CD4-positive, alpha-beta T cell (primary cell): ENCODE data around the gene NEU1. TPM values are rescaled to one million over a fixed set of nuclear protein-coding genes. Genes with fewer than 3 reads are reported as not detected.
"Not testable (repeated sequence)": the region's sequence is repeated elsewhere in the genome, so short reads cannot be mapped to it uniquely, and the experiment has no call there.

Experiments
- ATAC-seq: fragments of 200-7000 bp; cut with Tn5 transposase; one replicate; pipeline ENCODE4 v1.10.0; 2022; ENCODE audit warnings: mild to moderate bottlenecking; ENCODE audit not compliant: poor library complexity
- CTCF ChIA-PET: fragments of 350-600 bp; sonication (Branson Sonifier 250); formaldehyde crosslinking; loops from one replicate; lab custom pipeline; 2021; ENCODE audit warnings: antibody characterized with exemption, inconsistent platforms; lab: Charles Lee
- POLR2A ChIA-PET: fragments of 350-600 bp; sonication (Branson Sonifier 250); formaldehyde crosslinking; loops from one replicate; lab custom pipeline; 2021; ENCODE audit warnings: antibody characterized with exemption, inconsistent platforms; lab: Charles Lee
- DNase-seq, 14 experiments: peaks; one replicate each; pipeline ENCODE4 v3.0.0-alpha.2; 2013 to 2020; ENCODE audit warnings: mixed read lengths in 2 of 14
- H3K27ac ChIP-seq, 2 donors: one replicate each; pipeline versions ENCODE4 v1.5.1 to v1.7.0; 2013; ENCODE audit warnings: low read length in 2 of 2, low read depth in 1 of 2, mild to moderate bottlenecking in 1 of 2
- H3K27me3 ChIP-seq, 2 experiments: 1 replicate in 1 of 2; 2 replicates in 1 of 2; pipeline versions ENCODE4 v1.6.1 to v1.7.0; 2013; ENCODE audit warnings: low read length in 2 of 2, control low read depth in 1 of 2, mild to moderate bottlenecking in 1 of 2, moderate library complexity in 1 of 2; ENCODE audit not compliant: insufficient read depth in 2 of 2, control insufficient read depth in 1 of 2
- H3K36me3 ChIP-seq: one replicate; pipeline ENCODE4 v1.6.1; 2013; ENCODE audit warnings: low read length, control low read depth; ENCODE audit not compliant: insufficient read depth
- H3K4me1 ChIP-seq: one replicate; pipeline ENCODE4 v1.6.1; 2013; ENCODE audit warnings: low read length, control low read depth; ENCODE audit not compliant: insufficient read depth
- H3K4me3 ChIP-seq: one replicate; pipeline ENCODE4 v1.5.1; 2013; ENCODE audit warnings: mild to moderate bottlenecking, low read length, moderate library complexity
- H3K9me3 ChIP-seq, 2 experiments: 1 replicate in 1 of 2; 2 replicates in 1 of 2; pipeline versions ENCODE4 v1.6.1 to v1.7.0; 2013; ENCODE audit warnings: low read length in 2 of 2, mild to moderate bottlenecking in 2 of 2, control low read depth in 1 of 2, moderate library complexity in 1 of 2; ENCODE audit not compliant: control insufficient read depth in 1 of 2, insufficient read depth in 1 of 2
- H3K27ac Mint-ChIP-seq: one replicate; pipeline ENCODE4 v1.8.0; 2020; ENCODE audit warnings: mixed read lengths
- H3K27me3 Mint-ChIP-seq: one replicate; pipeline ENCODE4 v1.8.0; 2021; ENCODE audit warnings: mixed read lengths
- H3K36me3 Mint-ChIP-seq: one replicate; pipeline ENCODE4 v1.8.0; 2021; ENCODE audit warnings: low read depth, mixed read lengths
- H3K4me1 Mint-ChIP-seq: one replicate; pipeline ENCODE4 v1.8.0; 2021; ENCODE audit warnings: low read depth, mixed read lengths
- H3K4me3 Mint-ChIP-seq: one replicate; pipeline ENCODE4 v1.8.0; 2020; ENCODE audit warnings: mild to moderate bottlenecking, mixed read lengths
- H3K9me3 Mint-ChIP-seq: one replicate; pipeline ENCODE4 v1.8.0; 2020; ENCODE audit warnings: mixed read lengths
- intact Hi-C, 2 experiments: fragments of 100-400 bp; cut with DNase I in 1 of 2; cut with micrococcal nuclease in 1 of 2; formaldehyde crosslinking; loops; one replicate each; pipeline versions ENCODE4 v1.15.1 to v1.9.0; 2023 to 2025; cut with DNase I, micrococcal nuclease
- total RNA-seq, 174 experiments: library from RNA in 2 of 174; stranded (reverse) in 2 of 174; gene quantifications; one replicate each; pipeline ENCODE4 v1.2.3 and lab custom pipeline; 2021 to 2026
- TF ChIP-seq, protein P1 (sequence below): fragments of 200-600 bp; IDR thresholded peaks from one replicate; pipeline ENCODE4 v1.8.0; 2022; ENCODE audit warnings: antibody characterized with exemption, mild to moderate bottlenecking

The NEU1 gene
- total RNA-seq, 2 experiments from 2014 or later = 19.7 to 21.1 TPM

DNA sequence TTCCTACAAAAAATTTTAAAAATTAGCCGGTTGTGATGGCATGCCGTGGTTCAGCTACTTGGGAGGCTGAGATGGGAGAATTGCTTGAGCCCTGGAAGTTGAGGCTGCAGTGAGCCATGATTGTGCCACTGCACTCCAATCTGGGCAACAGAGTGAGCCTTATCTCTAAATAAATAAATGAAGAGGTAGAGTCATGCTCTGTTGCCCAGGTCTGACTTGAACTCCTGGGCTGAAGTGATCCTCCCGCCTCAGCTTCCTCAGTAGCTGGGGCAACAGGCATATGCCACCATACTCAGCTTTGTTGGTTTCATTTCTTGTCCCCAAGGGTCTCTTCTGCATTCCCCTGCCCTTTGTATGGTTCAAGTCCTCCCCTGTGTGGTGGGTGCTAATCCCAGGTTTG lies 18.1 kb downstream of the NEU1 start:
- Mint-ChIP-seq H3K36me3 (peaks cover 27% of the 10 kb centered on the region), H3K4me1 (peaks cover 2% of the 10 kb centered on the region), H3K27ac (no peak overlapping the region), H3K4me3 (no peak overlapping the region), H3K9me3 (no peaks in the 10 kb centered on the region), H3K27me3 (no peaks in the 10 kb centered on the region)
- Histone ChIP-seq H3K27ac (no peak overlapping the region), H3K4me3 (no peak overlapping the region), H3K9me3 (no peaks in the 10 kb centered on the region), H3K36me3 (peaks cover 34% of the 10 kb centered on the region), H3K27me3 (no peaks in the 10 kb centered on the region), H3K4me1 (no peaks in the 10 kb centered on the region)
- ChIA-PET POLR2A (interaction anchor here (1.0 to 2.4 kb wide), 2 partner anchors 18 to 141 kb away, joined by 3 to 7 read pairs; partner anchors contain the start of genes ABHD16A and NEU1), CTCF (no interaction called here)
- no peak for ATAC-seq
- TF ChIP-seq, protein P1, sequence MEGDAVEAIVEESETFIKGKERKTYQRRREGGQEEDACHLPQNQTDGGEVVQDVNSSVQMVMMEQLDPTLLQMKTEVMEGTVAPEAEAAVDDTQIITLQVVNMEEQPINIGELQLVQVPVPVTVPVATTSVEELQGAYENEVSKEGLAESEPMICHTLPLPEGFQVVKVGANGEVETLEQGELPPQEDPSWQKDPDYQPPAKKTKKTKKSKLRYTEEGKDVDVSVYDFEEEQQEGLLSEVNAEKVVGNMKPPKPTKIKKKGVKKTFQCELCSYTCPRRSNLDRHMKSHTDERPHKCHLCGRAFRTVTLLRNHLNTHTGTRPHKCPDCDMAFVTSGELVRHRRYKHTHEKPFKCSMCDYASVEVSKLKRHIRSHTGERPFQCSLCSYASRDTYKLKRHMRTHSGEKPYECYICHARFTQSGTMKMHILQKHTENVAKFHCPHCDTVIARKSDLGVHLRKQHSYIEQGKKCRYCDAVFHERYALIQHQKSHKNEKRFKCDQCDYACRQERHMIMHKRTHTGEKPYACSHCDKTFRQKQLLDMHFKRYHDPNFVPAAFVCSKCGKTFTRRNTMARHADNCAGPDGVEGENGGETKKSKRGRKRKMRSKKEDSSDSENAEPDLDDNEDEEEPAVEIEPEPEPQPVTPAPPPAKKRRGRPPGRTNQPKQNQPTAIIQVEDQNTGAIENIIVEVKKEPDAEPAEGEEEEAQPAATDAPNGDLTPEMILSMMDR = no peak
- intact Hi-C loops = no loop called here
- DNase-seq = no peak

DNA sequence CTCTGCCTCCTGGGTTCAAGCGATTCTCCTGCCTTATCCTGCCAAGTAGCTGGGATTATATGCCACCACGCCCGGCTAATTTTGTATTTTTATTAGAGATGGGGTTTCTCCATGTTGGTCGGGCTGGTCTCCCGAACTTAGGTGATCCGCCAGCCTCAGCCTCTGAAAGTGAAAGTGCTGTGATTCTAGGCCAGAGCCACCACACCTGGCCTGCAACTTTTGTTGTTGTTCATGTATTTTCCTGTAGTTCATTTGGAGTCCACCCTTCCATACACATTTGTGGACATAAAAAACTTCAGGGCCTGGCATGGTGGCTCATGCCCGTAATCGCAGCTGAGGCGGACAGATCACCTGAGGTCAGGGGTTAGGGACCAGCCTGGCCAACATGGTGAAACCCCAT lies 20.6 kb downstream of the NEU1 start:
- no peak overlapping the region for H3K27ac Mint-ChIP-seq

DNA sequence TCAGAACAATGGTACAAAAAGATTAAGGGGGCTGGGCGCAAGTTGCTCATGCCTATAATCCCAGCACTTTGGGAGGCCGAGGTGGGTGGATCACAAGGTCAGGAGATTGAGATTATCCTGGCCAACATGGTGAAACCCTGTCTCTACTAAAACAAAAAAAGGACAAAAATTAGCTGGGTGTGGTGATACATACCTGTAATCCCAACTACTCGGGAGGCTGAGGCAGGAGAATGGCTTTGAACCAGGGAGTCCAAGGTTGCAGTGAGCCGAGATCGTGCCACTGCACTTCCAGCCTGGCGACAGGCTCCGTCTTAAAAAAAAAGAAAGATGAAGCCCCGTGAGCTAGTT lies 22.9 kb downstream of the NEU1 start:
- H3K27ac Mint-ChIP-seq = not testable (repeated sequence)

More for the DNA sequence above, 20.6 kb downstream of the NEU1 start:
- Histone ChIP-seq H3K4me3 (no peak overlapping the region), H3K4me1 (peaks cover 21% of the 10 kb centered on the region), H3K36me3 (peaks cover 58% of the 10 kb centered on the region), H3K27ac (no peak overlapping the region), H3K9me3 (no peaks in the 10 kb centered on the region), H3K27me3 (no peaks in the 10 kb centered on the region)
- no peak overlapping the region for H3K4me3 Mint-ChIP-seq
- no peaks in the 10 kb centered on the region for H3K27me3 Mint-ChIP-seq
- H3K4me1 Mint-ChIP-seq = peaks cover 18% of the 10 kb centered on the region
- TF ChIP-seq, protein P1 = no peak
- ATAC-seq (no peak), DNase-seq (no peak)
- H3K36me3 Mint-ChIP-seq = peaks cover 48% of the 10 kb centered on the region
- CTCF ChIA-PET = no interaction called here
- POLR2A ChIA-PET = no interaction called here
- intact Hi-C loops = no loop called here
- H3K9me3 Mint-ChIP-seq = no peaks in the 10 kb centered on the region

More for the DNA sequence above, 22.9 kb downstream of the NEU1 start:
- DNase-seq, H3K27me3 Mint-ChIP-seq, ATAC-seq, H3K4me3 Mint-ChIP-seq, H3K9me3 Mint-ChIP-seq, H3K27me3 ChIP-seq, H3K4me3 ChIP-seq, H3K9me3 ChIP-seq, H3K27ac ChIP-seq: not testable (repeated sequence)
- peaks cover 63% of the 10 kb centered on the region for H3K36me3 Mint-ChIP-seq
- H3K36me3 ChIP-seq = peaks cover 57% of the 10 kb centered on the region
- H3K4me1 ChIP-seq = peaks cover 38% of the 10 kb centered on the region
- H3K4me1 Mint-ChIP-seq = peaks cover 37% of the 10 kb centered on the region
- intact Hi-C loops = loop anchor here in 1 of 2 experiments (10.0 kb wide), 1 partner anchor 255 kb away; the partner anchor contains the start of genes LST1 and LTB
- ChIA-PET CTCF (interaction anchor here (0.8 to 1.7 kb wide), 2 partner anchors 10 to 48 kb away, joined by 4 read pairs; no protein-coding TSS in a partner anchor), POLR2A (interaction anchor here (0.9 to 2.7 kb wide), 3 partner anchors 8 to 23 kb away, joined by 3 to 8 read pairs (median 5); partner anchors contain the start of genes HSPA1B and NEU1)
